ENCODE measurements around the gene POLA1.

The POLA1 gene

DNA sequence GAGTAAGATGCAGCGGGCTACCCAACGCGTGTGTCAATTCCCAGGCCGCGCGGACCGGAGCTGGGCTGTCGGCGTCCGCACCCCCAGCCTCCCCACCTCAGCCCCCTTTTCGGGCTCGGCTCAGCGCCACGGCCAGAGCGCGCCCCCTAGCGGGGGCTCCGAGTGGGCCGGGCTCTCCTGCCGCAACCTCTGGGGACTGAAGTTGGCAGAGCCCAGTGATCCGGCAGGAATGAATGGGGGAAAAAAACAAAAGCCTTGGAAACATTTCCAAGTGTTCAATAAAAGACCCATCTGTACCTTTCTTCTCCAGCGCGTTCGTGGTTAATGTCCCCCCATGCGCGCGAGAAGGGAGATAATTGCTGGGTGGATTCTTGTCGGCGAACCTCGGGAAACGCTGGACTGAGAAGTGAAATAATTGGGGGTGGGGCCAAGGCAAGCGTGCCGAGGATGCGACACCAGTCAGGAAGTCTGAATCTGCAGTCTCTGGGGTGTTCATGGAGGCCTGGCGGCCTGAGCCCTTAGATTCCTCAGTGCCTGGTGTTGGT, 327.3 kb downstream of the POLA1 start:
- DNase-seq (ENCODE audit: low read depth in 4 of 4, low spot score in 1 of 4) = no peak

DNA sequence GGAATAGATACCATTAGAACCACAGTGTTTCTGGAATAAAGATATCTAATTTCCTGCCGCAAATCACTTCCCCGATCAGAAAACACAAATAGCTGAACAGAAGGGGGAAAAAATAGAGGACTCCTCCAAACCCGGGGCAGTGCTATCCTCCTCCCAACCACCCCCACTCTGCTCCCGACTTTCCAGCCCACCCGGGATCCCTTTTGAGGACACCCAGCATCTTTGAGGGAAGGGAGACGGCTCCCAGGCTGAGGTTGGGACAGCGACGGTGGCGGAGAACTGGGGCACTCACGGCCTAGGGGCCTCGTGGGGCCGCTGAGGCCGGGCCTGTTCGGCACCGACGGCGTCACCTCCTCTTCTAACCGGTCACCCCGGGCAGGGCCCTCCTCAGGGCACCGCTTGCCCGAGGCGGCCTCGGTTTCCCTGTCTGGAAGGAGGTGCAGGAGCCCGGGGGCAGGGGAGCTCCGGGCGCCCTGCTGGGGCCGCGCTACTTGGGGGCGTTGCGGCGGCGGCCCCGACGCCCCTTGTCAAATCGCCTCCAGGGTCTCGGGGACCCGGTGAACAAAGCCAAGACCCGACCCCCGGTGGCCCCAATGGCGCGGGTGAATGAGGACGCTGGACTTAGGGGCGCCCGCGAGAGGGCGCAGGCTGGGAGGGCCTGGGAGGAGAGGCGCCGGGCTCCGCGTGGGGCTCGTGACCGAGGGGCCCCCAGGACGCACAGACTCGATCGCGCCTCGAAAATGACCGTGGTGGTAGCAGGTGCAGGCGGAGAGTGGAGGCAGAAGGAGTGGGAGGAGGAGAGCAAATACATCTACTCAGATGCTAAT, 329.0 kb downstream of the POLA1 start:
- DNase-seq (ENCODE audit: low read depth in 4 of 4, low spot score in 1 of 4) = no peak

DNA sequence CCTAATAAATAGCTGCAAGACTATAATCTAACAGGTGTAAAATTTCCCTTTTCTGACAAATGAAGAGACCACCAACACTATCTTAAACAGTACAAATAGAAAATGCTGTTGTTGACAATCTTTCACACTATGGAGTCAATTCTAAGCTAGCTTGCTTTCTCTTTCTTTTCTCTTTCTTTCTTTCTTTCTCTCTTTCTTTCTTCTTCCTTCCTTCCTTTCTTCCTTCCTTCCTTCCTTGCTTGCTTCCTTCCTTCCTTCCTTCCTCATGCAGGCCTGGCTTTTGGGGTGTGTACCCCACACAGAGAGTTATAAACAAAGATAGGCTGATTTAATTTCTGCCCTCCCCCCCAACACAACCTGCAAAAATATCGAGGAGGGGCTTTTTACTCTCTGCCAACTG, 330.2 kb downstream of the POLA1 start:
- no peak for DNase-seq (ENCODE audit: low read depth in 4 of 4, low spot score in 1 of 4)

DNA sequence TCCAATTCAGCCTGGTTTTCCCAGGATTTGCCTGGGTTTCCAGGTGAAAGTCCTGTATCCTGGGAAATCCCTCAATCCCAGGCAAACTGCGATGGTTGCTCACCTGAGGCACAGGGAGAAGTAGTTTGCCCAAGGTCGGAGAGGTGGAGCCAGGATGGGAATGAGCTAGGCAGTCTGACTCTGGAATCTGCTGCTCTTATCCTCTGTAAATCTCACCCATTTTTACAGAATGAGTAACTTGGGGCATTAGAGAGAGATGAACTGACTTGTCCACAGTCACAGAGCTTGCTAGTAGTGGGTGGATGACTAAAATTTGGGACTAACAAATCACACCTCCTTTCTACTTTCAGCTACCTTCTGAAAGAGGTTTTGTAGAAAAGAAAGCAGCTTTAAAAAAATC, 331.9 kb downstream of the POLA1 start:
- DNase-seq (ENCODE audit: low read depth in 4 of 4, low spot score in 1 of 4) = no peak

DNA sequence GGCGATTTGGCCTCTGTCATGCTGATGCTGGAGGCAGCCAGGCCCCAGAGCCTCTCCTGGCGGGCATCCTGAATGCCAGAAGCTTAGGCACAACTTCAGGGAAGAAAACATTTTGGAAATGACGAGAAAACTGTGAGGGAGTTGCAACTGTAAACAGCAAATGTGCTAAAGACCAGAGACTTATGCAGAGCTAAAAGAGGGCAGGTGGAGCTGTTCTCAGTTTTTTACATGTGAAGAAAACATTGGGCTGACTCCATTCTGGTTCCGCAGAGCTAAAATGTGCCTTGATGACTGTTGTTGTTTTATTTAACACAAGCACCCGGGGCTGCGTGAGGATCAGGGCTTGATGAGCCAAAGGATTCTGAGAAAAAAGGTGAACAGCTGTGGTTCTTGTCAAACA, 332.9 kb downstream of the POLA1 start:
- no peak for DNase-seq (ENCODE audit: low read depth in 4 of 4, low spot score in 1 of 4)

DNA sequence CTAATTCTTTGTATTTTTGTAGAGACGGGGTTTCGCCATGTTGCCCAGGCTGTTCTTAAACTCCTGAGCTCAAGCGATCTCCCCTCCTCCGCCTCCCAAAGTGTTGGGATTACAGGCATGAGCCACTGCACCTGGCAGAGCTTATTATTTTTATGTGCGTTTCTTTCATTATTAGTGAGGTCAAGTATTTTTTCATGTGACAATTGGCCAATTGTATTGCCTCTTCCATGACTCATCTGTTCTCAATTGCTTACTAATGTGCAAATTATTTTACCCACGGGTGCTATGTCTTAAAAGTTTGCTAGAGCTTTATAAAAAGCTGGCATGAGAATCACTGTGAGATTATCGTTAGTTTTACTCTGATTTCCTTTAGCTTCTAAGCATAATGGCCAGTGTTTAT, 335.0 kb downstream of the POLA1 start:
- DNase-seq (ENCODE audit: low read depth in 4 of 4, low spot score in 1 of 4) = no peak

DNA sequence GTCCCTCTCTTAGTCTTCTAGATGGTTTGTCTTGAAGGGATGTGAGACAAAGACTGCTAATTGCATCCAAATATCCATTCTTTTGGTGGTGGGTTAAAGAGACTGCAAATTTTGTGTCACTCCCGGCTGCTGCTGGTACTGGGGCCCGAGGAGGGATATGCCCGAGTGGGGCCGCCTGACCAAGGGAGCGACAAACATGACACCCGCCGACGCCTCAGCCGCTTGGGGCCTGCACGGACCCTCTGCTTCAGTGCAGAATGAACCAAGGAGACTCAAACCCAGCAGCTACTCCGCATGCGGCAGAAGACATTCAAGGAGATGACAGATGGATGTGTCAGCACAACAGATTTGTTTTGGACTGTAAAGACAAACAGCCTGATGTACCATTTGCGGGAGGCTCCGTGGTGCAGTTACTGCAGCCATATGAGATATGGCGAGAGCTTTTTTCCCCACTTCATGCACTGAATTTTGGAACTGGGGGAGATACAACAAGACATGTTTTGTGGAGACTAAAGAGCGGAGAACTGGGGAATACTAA, 335.6 kb downstream of the POLA1 start:
- DNase-seq (ENCODE audit: low read depth in 4 of 4, low spot score in 1 of 4) = no peak

DNA sequence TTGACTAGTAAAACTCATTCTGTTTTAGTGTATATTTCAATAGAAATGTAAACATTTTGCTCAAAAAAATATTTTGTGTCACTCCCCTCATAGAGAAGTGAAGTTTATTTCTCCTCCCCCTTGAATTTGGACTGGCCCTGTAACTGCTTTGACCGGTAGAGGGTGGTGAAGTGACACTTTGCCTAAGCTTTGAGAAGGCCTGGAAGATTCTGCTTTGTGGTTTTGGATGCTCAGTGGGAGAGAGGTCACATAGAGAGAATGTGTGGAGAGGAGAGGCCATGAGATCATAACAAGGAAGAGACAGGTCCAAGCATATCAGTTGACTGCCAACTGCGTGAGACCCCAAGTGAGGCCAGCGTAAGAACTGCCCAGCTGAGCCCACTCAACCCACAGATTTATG, 341.2 kb downstream of the POLA1 start:
- no peak for DNase-seq (ENCODE audit: low read depth in 4 of 4, low spot score in 1 of 4)

DNA sequence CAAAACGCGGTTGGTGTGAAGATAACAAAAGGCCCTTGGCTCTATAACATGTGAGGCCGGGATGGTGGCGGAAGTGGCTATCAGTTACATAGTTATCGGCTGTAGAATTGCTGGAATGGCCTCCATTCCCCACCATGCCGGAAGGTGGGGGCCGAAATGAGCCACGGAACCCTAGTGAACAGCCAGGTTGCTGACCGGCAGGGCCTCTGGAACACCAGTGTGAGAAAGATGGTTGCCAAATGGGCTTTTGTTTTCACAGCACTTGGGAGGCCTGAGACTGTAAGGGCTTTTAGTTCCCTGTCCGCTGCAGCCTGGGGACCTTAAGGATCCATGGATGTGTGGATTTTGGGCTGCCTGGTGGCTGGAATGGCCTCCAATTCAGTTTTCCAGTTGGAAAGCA, 345.3 kb downstream of the POLA1 start:
- DNase-seq (ENCODE audit: low read depth in 4 of 4, low spot score in 1 of 4) = no peak

DNA sequence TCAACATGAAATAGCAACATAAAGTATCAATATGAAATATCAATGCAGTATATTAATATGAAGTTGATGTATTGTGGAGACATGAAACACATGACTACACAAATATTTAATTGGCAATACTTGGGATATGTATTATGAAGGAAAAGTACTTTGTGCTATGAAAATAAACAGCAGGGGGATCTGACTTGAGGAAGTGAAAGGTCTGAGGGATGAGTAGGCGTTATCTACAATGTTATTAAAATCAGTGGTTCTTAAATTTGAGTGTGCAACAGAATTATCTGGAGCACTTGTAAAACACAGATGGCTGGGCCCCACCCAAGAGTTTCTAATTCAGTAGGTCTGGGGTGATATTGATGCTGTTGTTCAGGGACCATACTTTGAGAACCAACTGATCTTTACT, 349.5 kb downstream of the POLA1 start:
- DNase-seq (ENCODE audit: low read depth in 4 of 4, low spot score in 1 of 4) = no peak
